Measurements from ENCODE around the gene CADM3. TPM values are rescaled to one million over a fixed set of nuclear protein-coding genes. Genes with fewer than 3 reads are reported as not detected.

CADM3 gene
- polyA plus RNA-seq, 3 donors: 0.09 to 0.36 (median 0.21) TPM

DNA sequence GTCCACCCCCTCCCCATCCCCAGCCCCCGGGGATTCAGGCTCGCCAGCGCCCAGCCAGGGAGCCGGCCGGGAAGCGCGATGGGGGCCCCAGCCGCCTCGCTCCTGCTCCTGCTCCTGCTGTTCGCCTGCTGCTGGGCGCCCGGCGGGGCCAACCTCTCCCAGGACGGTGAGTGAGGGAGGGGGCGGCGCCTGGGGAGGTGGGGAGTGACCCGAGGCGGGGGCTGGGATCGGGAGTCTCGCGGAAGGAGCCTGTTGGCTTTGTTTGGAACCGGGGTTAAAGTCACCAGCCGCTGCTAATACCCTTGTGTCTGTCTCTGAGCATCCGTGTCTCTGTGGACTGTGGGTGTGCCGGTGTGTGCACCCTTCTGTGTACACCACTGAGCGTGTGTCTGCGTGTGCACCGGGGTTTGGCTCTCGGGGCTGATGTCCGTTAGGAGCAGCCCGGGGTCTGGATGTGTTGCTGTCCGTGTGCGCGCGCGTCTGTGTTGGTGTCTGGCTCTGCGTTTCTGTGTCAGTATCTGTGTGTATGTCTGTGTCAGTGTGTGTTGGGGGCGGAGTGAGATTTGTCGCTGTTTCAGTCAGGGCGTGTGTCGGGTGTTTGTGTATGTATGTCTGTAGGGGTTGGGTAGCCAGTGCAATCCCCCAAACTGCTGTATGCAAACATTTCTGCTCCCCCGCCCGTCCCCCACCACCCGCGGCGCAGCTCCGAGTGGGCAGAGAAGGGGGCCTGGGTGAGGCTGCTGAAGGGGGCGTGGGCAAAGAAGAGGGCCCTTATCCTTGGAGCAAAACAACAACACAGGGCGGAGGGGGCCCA, 480 bp downstream of the CADM3 start:
- DNase-seq (ENCODE audit: extremely low read depth in 1 of 11, low read depth in 9 of 11, low spot score in 4 of 11): no peak

DNA sequence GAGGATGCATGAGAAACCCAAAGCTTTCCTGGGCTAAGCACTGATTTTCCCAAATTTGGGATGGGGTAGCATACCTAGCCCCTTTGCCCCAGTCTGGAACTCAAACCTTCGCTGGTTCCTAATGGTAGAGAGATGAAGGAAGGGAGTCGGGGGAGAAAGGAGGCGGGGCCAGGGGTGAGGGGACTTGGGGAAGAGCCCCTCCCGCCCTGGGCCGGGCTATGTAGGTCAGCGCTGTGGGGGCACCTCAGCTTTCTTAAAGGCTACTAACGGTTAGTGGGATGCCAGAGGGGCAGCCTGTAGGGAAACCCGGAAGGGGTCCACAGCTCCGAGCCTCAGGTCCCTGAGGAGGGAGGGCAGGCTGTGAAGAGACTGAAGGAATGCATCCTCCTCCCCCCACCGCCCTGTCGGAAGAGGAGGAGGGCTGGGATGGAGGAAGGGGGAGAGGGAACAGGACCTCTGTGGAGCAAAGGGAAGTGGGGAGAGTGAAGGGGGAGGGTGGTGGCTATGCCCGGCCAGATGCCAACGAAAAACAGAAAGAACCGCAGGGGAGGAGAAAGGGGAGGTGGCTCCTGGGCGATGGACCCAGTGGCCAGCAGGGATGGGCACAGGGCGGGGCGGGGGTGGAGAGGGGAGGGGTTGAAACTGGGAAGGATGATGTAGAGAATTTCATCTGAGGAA, 1.3 kb downstream of the CADM3 start:
- no peak for DNase-seq (ENCODE audit: extremely low read depth in 1 of 11, low read depth in 9 of 11, low spot score in 4 of 11)

DNA sequence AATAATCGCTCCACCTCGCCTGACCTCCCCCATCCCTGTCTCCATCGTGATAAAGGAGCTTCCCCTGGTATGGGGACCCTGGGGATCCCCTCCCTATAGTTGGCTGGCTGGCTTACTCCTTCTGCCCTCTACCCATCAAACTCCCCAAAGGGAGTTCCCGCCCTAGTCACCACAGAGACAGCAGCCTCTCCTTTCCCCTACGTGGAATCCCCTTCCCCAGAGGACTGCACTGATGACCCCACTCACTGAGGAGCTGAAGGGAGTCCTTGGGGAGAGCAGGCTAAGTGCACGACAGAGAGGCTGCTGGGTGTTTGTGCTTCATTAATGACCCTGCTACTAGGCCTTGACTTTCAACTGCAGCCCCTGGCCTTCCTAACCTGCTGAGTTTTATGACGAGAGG, 1.9 kb downstream of the CADM3 start:
- no peak for DNase-seq (ENCODE audit: extremely low read depth in 1 of 11, low read depth in 9 of 11, low spot score in 4 of 11)

DNA sequence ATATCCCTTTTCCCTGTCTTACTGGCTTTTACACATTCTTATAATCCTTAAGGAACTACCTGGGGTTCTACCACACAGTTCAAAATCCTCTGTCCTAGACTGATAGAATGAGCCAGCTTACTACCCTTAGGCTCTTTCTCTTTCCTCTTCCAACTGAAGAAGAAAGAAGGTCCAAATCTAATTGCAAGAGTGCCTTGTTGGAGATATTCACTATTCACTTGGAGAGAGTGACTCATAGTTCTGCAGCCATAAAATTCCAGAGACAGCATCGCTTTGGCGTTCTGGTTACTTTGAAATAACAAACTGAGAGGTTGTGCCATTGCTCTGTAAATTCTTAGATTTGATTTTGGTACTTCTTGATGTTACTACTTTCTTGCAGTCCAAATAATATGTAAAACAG, 4.2 kb downstream of the CADM3 start:
- no peak for DNase-seq (ENCODE audit: extremely low read depth in 1 of 11, low read depth in 9 of 11, low spot score in 4 of 11)

DNA sequence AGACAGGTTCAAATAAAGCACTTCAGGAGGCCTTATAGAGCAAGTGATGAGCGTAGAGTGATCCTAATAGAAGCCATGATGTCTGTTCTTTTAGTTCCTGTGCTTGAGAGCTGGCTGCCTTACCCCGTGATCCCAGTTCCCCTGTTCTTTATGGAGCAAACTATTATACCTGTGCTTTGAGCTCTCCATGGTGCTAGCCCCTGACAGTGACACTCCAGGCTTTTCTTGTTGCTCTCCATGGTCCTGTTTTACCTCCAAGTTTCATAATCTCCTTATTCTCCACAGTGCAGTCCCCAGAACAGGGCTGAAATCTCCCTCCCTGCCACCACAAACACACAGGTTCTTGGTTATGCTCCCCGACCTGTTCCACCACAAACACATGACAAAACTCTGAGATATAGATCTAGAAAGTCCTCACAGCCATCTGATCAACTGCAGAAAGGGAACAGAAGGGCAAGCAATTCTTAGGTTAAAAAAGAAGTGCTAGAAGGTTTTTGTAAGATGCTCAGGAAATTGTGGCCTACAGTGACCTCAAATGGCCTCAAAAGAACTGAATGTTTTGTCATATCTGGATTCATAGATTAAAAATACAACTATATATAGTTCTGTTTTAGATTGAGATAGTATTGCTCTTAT, 6.0 kb downstream of the CADM3 start:
- DNase-seq (ENCODE audit: extremely low read depth in 1 of 11, low read depth in 9 of 11, low spot score in 4 of 11): peak; percentile 61 to 89 (median 76)

DNA sequence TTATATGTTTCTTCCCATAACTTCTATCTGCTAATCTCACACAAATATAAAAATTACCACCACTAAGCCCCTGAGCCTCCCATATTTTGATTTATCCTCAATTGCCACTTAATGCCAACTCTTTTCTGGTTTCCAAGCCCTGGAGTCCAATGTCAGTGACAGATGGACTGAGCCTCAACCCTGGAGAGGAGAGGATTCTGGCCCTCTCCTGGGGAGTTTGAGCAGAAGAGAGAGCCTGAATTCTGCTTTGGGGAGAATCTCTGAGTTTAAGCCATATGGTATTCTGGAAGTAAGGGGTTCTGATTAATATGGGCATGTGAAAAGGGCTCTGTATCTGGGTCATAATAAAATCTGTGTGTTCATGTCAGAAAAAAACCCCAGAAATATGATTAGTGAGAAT, 8.5 kb downstream of the CADM3 start:
- DNase-seq (ENCODE audit: extremely low read depth in 1 of 11, low read depth in 9 of 11, low spot score in 4 of 11): no peak

DNA sequence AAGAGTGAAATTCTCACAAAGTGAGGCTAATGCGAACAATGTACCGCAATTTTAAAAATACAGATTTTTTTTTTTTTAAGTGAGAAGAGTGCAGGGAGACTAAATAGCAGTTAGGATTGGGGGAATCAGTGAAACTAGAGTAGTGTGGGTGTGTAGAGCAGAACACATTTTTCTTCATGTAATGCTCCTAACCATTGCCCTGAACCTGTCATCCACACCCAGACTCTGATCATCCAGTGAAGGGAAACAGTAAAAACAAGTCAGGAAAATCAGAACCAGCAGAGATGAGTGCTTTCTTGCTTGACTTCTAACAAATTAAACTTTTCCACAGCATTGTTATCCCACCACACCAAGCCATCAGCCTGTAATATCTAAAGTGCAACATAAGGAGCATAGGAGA, 9.1 kb downstream of the CADM3 start:
- no peak for DNase-seq (ENCODE audit: extremely low read depth in 1 of 11, low read depth in 9 of 11, low spot score in 4 of 11)

DNA sequence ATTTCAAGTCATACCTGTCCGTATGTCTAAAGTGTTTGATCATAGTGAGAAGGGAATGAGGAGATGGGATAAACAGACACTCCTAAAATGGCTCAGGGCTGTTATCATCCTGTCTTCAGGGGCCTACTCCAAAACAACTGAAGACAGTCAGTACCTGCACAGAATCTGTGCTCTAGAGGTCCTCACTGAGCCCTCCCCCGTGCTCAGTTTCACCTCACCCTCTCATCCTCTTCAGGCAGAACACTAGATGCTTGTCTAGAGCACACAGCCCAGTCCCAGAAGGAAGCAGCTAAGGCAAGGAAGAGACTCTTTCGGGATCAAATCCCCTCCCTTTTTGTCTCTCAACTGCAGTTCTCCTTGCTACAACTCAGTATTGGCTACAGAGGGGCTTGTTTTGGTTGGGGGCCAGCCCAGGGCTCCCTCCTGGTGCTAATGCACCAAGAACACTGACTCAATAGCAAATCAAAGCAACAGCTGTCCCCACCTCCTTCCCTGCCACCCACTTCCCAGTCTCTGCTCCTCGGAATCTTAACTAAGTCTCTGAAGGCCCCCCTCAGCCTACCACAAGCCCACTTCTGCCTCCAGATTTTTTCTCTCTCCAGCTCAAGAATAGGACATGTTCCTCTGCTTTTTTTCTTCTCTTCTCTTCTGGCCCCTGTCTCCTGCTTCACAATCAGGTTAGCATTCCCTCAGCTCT, 10.1 kb downstream of the CADM3 start:
- DNase-seq (ENCODE audit: extremely low read depth in 1 of 11, low read depth in 9 of 11, low spot score in 4 of 11): no peak

DNA sequence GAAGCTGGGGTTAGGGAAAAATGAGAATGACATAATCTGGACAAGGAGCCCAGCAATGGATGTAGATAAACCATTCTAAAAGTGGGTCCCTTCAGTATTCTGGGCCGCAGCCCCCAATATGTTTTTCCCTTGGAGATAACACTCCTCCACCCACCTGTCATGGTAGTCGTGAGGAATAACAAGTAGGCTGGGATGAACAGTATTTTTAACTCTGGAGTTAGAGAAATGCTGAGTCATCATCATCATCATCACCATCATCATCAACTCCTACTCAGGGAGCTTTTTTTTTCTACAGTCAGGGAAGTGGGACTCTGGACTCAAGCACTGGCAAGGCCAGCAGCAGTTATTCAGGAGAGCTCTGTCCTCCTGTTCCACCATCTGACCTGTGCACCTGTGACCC, 12.8 kb downstream of the CADM3 start:
- DNase-seq (ENCODE audit: extremely low read depth in 1 of 11, low read depth in 9 of 11, low spot score in 4 of 11): no peak

DNA sequence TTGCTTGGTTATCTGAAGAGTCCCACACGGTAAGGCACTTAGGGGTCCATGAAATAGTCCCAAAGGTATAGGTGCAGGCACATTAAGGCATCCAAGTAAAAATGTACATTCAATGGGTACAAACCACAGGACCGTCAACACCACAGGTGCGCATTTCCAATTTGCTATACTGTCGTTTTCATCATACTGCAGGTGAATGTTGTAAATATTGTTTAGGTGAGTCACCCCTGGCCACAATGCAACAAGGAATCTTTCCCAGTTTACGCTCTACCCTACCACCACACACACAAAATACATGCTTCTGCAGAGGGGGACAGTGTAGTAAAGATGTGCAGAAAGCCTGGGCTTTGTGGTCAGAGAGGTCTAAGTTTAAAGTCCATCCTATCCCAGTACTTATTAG, 13.7 kb downstream of the CADM3 start:
- no peak for DNase-seq (ENCODE audit: extremely low read depth in 1 of 11, low read depth in 9 of 11, low spot score in 4 of 11)

DNA sequence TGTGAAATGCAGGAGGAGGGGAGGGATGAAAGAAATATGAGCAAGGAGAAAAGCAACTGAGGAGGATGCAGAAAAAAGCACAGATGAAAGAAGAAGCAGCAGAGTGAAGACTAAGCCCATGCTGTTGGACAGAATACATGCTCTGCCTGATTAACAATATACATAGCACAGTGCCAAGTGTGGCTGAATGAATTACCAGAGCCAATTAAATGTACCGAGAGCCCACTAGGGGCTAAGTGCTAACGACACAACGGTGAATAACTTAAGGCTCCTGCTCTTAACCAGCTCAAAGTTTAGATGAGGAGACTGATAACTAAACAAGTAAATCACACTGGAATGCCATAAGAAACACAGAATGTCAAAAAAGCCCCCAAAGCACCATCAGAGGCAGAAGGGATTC, 15.6 kb downstream of the CADM3 start:
- DNase-seq (ENCODE audit: extremely low read depth in 1 of 11, low read depth in 9 of 11, low spot score in 4 of 11): no peak

DNA sequence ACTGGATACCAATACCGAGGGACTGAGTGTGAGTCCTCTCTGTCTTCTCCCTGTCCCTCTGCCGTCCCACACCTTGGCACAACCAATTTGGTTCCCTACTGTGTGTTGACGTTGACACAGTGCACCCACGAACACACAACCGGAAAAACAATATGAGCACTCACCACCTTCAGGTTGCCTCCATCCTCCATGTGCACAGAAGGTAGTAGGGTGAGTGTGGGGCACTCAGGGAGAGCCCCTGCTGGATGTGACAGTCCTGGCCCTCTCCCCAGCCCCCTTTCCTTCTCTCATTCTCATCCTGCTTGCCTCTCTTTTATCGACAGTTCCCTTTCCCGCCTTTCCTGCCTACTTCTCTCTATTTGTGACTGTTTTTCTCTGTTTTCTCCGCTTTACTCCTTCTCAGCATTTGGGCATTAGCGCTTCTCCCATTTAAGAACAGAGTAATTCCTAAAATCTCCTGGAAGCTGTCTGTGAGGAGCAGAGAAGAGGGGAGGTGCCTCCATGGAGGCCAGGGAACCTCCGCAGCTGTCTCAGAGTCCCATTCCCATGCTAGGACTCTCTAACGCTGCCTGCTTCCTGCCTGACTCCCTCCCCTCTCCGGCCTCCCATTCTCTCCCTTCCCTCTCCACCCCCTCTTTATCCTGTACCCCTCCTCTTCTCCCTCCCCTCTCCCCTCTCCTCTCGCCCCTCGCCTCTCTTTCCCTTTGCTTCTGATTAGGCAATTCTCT, 16.4 kb downstream of the CADM3 start:
- no peak for DNase-seq (ENCODE audit: extremely low read depth in 1 of 11, low read depth in 9 of 11, low spot score in 4 of 11)

DNA sequence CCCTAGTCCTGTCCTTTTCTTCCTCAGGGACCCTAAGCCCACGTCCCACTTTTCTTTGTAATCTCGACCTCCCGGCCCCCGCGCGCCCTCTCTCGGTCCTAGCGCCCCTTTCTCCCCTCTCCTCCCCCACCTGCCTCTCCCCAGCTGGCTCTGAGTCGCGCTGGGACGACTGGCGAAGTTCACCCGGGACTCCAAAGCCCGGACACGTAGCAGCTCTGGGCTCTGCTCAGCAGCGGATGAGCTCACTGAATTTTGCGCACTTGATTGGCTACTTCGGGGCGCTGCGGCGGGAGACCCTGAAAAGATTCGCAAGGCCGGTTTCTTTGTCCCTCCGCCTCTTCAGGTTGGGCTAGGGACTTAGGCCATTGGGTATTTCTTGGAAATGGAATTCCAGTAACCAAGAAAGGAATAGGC, 17.0 kb downstream of the CADM3 start:
- DNase-seq (ENCODE audit: extremely low read depth in 1 of 11, low read depth in 9 of 11, low spot score in 4 of 11): peak in 8 of 11 donors; percentile 15 to 62 (median 36)

DNA sequence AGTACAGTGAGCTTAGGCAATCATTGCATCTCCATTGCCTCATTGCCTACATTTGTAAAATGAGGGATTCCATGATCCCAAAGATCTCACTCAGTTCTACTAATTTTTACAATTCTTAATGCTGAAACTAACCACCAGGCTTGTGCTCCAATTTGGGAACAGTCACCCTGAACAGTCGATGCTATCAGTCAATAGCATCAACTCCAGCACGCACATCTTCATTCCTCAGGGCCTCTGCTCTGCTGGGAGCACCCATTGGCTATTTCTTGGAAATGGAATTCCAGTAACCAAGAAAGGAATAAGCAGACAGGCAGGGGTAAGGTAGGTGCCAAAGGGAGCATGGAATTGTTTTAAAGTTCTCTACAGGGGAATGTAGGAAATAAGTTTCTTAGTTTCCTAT, 19.0 kb downstream of the CADM3 start:
- no peak for DNase-seq (ENCODE audit: extremely low read depth in 1 of 11, low read depth in 9 of 11, low spot score in 4 of 11)

DNA sequence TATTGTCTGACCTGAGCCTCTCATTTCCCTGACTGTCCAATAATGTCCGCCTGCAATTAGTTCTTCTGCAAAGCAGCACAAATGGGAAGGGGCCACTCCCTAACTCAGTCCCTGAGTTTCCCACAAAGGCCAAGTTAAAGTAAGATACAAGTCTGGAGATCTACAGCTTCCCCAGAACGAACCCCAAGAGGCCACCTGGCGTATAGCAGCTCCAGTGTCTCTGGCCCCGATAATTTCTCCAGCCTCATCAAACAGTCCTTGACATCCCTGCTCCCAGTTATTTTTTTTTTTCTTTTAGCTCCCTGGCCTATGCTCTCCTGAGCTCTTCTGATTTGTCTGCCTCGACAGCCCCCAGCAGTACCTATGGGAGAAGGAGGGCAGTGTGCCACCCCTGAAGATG, 25.1 kb downstream of the CADM3 start:
- no peak for DNase-seq (ENCODE audit: extremely low read depth in 1 of 11, low read depth in 9 of 11, low spot score in 4 of 11)

DNA sequence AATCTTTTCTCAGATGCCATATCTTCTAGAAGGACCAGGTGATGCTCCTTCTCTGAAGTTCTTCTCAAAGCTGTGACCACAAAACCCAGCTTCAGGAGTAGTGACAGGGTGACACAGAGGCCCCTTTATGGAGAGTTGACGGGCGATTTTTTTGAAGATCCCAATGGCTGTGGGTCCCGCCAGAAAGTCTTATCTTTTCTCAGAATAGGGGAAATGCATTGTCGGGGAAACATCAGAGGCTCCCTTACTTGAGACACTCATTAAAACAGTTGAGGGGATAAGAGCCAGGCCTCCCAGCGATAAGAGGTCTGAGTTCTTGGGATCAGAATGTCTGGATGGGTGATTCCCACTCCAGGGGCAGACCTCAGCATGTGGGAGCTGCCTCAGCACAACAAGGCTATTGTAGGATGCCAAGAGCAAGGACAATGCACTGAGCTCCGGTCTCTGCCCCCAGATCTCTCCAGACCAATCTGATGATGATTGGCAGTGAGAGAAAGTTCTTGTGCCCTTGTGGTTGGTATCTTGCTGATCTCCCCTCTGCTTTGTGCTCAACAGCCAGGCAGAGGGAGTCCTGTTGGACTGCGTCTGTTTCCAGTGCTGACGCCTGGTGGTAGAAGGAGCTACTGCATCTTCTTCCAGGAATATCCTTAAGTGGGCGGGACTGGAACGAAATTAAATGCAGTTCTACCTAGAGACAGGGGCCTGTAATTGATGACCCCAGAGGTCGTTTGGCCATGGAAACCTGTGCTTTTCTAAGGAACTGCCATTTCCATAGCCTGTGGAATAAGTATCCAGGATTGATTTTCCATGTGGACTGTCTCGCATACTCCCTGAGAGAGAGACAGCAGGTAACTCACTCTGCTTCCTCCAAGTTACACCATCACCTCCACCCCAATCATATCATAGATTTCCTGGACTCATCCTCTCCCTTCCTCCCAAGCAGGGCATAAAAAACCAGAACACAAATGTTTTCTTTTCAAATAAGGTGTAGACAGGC, 26.4 kb downstream of the CADM3 start:
- DNase-seq (ENCODE audit: extremely low read depth in 1 of 11, low read depth in 9 of 11, low spot score in 4 of 11): peak in 10 of 11 donors; percentile 26 to 67 (median 42)

DNA sequence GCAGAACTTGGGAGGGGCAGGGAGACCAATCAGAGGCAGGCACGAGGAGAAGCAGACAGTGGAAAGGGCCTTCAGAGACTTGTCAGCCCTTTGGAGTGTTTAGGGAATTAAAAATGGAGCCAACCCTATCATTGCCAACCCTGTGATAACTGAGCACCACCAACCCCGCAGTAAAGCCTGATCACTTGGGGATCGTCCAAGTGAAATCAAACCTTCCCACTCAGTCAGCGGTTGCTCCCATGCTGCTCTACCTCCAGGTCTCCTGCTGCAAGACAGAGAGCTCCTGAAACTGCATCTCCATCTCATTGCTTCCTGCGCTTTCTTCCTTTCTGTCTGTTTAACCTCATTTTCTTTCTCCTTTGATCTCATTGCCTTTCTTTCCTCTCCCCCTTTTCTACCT, 28.5 kb downstream of the CADM3 start:
- DNase-seq (ENCODE audit: extremely low read depth in 1 of 11, low read depth in 9 of 11, low spot score in 4 of 11): no peak

DNA sequence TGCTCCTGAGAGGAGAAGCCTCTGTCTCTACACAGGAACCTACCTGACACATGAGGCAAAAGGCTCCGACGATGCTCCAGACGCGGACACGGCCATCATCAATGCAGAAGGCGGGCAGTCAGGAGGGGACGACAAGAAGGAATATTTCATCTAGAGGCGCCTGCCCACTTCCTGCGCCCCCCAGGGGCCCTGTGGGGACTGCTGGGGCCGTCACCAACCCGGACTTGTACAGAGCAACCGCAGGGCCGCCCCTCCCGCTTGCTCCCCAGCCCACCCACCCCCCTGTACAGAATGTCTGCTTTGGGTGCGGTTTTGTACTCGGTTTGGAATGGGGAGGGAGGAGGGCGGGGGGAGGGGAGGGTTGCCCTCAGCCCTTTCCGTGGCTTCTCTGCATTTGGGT, 29.4 kb downstream of the CADM3 start:
- no peak for DNase-seq (ENCODE audit: extremely low read depth in 1 of 11, low read depth in 9 of 11, low spot score in 4 of 11)

Data from renal cortex interstitium (tissue), 11 donors.